Activated CD4-positive, alpha-beta memory T cell treated with anti-CD3 and anti-CD28 coated beads, Interleukin-2, amount 10 ng/mL, durations not matched to agents 7 days and 5 days (primary cell): ENCODE results near the gene APLN. TPM values are rescaled to one million over a fixed set of nuclear protein-coding genes. Genes with fewer than 3 reads are reported as not detected.
A peak's percentile ranks its signal among the peaks of the same experiment; 100 is the strongest.

Source experiments
- CTCF ChIA-PET: fragments of 350-600 bp; sonication (Branson Sonifier 250); formaldehyde crosslinking; loops from one replicate; lab custom pipeline; 2021; ENCODE audit warnings: antibody characterized with exemption, inconsistent platforms; lab: Charles Lee
- POLR2A ChIA-PET: fragments of 350-600 bp; sonication (Branson Sonifier 250); formaldehyde crosslinking; loops from one replicate; lab custom pipeline; 2021; ENCODE audit warnings: antibody characterized with exemption; lab: Charles Lee
- DNase-seq: peaks from one replicate; pipeline ENCODE4 v3.0.0-alpha.2; 2020
- H3K27ac Mint-ChIP-seq: one replicate; pipeline ENCODE4 v1.8.0; 2021; ENCODE audit warnings: mild to moderate bottlenecking, mixed read lengths
- H3K27me3 Mint-ChIP-seq: one replicate; pipeline ENCODE4 v1.8.0; 2021; ENCODE audit warnings: mixed read lengths
- H3K36me3 Mint-ChIP-seq: one replicate; pipeline ENCODE4 v1.8.0; 2021; ENCODE audit warnings: low read depth, mixed read lengths
- H3K4me1 Mint-ChIP-seq: one replicate; pipeline ENCODE4 v1.8.0; 2021; ENCODE audit warnings: mixed read lengths
- H3K4me3 Mint-ChIP-seq: one replicate; pipeline ENCODE4 v1.8.0; 2021; ENCODE audit warnings: mild to moderate bottlenecking, mixed read lengths
- H3K9me3 Mint-ChIP-seq: one replicate; pipeline ENCODE4 v1.8.0; 2021; ENCODE audit warnings: mixed read lengths
- total RNA-seq, 2 experiments: library from RNA; stranded (reverse); gene quantifications; one replicate each; pipeline ENCODE4 v1.2.3, GENCODE V29; 2021

The APLN gene
- total RNA-seq, 2 experiments from 2014 or later: 0.15 TPM

GRCh38 chrX:129653971-129654651 is 645 bp downstream of the APLN start:
- H3K9me3 Mint-ChIP-seq: no peaks in the 10 kb centered on the region
- H3K27me3 Mint-ChIP-seq: peaks cover 24% of the 10 kb centered on the region
- H3K4me1 Mint-ChIP-seq: peaks cover 11% of the 10 kb centered on the region
- no peaks in the 10 kb centered on the region for H3K36me3 Mint-ChIP-seq
- H3K4me3 Mint-ChIP-seq: peak overlapping the region; percentile 52
- no peak overlapping the region for H3K27ac Mint-ChIP-seq
- ChIA-PET POLR2A (interaction anchor here (1.3 kb wide), 1 partner anchor 127 kb away, joined by 5 read pairs; no protein-coding TSS in a partner anchor), CTCF (interaction anchor here (1.6 to 2.4 kb wide), 4 partner anchors 72 to 169 kb away, joined by 5 to 7 read pairs (median 6); no protein-coding TSS in a partner anchor)
- no peak for DNase-seq

GRCh38 chrX:129653181-129653970 is 1.4 kb downstream of the APLN start:
- no peak overlapping the region for H3K27ac Mint-ChIP-seq
- no peak for DNase-seq
- H3K9me3 Mint-ChIP-seq: no peaks in the 10 kb centered on the region
- peaks cover 24% of the 10 kb centered on the region for H3K27me3 Mint-ChIP-seq
- no peaks in the 10 kb centered on the region for H3K36me3 Mint-ChIP-seq
- peak overlapping the region; percentile 44 for H3K4me3 Mint-ChIP-seq
- ChIA-PET CTCF (no interaction called here), POLR2A (interaction anchor here (1.3 kb wide), 1 partner anchor 128 kb away, joined by 5 read pairs; no protein-coding TSS in a partner anchor)
- peaks cover 11% of the 10 kb centered on the region for H3K4me1 Mint-ChIP-seq

- Mint-ChIP-seq H3K27ac (no peak overlapping the region), H3K27me3 (peaks cover 25% of the 10 kb centered on the region), H3K4me1 (peaks cover 11% of the 10 kb centered on the region), H3K36me3 (no peaks in the 10 kb centered on the region), H3K9me3 (no peaks in the 10 kb centered on the region), H3K4me3 (no peak overlapping the region)
- CTCF ChIA-PET: no interaction called here
- POLR2A ChIA-PET: no interaction called here
- DNase-seq: no peak
These were observed 2.1 kb downstream of the APLN start for GRCh38 chrX:129652565-129653169.

- no peaks in the 10 kb centered on the region for H3K9me3 Mint-ChIP-seq
- peaks cover 25% of the 10 kb centered on the region for H3K27me3 Mint-ChIP-seq
- H3K4me1 Mint-ChIP-seq: peaks cover 11% of the 10 kb centered on the region
- POLR2A ChIA-PET: no interaction called here
- no peaks in the 10 kb centered on the region for H3K36me3 Mint-ChIP-seq
- H3K27ac Mint-ChIP-seq: no peak overlapping the region
- no peak overlapping the region for H3K4me3 Mint-ChIP-seq
- no peak for DNase-seq
- CTCF ChIA-PET: no interaction called here
These were observed 2.8 kb downstream of the APLN start for GRCh38 chrX:129651756-129652564.

GRCh38 chrX:129650821-129651510 is 3.8 kb downstream of the APLN start:
- ChIA-PET POLR2A (interaction anchor here (1.1 kb wide), 1 partner anchor 28 kb away, joined by 3 read pairs; no protein-coding TSS in a partner anchor), CTCF (interaction anchor here (1.0 kb wide), 1 partner anchor 173 kb away, joined by 3 read pairs; no protein-coding TSS in a partner anchor)
- no peak for DNase-seq
- Mint-ChIP-seq H3K4me1 (peaks cover 11% of the 10 kb centered on the region), H3K4me3 (no peak overlapping the region), H3K36me3 (no peaks in the 10 kb centered on the region), H3K27ac (no peak overlapping the region), H3K9me3 (no peaks in the 10 kb centered on the region), H3K27me3 (peaks cover 25% of the 10 kb centered on the region)

GRCh38 chrX:129650183-129650689 is 4.5 kb downstream of the APLN start:
- Mint-ChIP-seq H3K27me3 (peaks cover 17% of the 10 kb centered on the region), H3K4me1 (peaks cover 4% of the 10 kb centered on the region), H3K36me3 (no peaks in the 10 kb centered on the region), H3K27ac (no peak overlapping the region), H3K9me3 (no peaks in the 10 kb centered on the region), H3K4me3 (no peak overlapping the region)
- ChIA-PET POLR2A (interaction anchor here (1.1 kb wide), 1 partner anchor 29 kb away, joined by 3 read pairs; no protein-coding TSS in a partner anchor), CTCF (interaction anchor here (1.0 kb wide), 1 partner anchor 173 kb away, joined by 3 read pairs; no protein-coding TSS in a partner anchor)
- no peak for DNase-seq

- Mint-ChIP-seq H3K27ac (no peak overlapping the region), H3K4me1 (peaks cover 4% of the 10 kb centered on the region), H3K9me3 (no peaks in the 10 kb centered on the region), H3K4me3 (no peak overlapping the region), H3K36me3 (no peaks in the 10 kb centered on the region), H3K27me3 (peaks cover 17% of the 10 kb centered on the region)
- CTCF ChIA-PET: no interaction called here
- no peak for DNase-seq
- POLR2A ChIA-PET: interaction anchor here (1.1 kb wide), 1 partner anchor 30 kb away, joined by 3 read pairs; no protein-coding TSS in a partner anchor
These were observed 5.2 kb downstream of the APLN start for GRCh38 chrX:129649268-129650182.

GRCh38 chrX:129648514-129649267 is 6.1 kb downstream of the APLN start:
- Mint-ChIP-seq H3K9me3 (no peaks in the 10 kb centered on the region), H3K4me1 (peaks cover 4% of the 10 kb centered on the region), H3K27ac (no peak overlapping the region), H3K27me3 (peaks cover 15% of the 10 kb centered on the region), H3K36me3 (no peaks in the 10 kb centered on the region), H3K4me3 (no peak overlapping the region)
- ChIA-PET POLR2A (no interaction called here), CTCF (no interaction called here)
- DNase-seq: no peak

GRCh38 chrX:129647418-129648410 is 7.0 kb downstream of the APLN start:
- no peak for DNase-seq
- ChIA-PET CTCF (no interaction called here), POLR2A (no interaction called here)
- Mint-ChIP-seq H3K27ac (no peak overlapping the region), H3K4me1 (no peaks in the 10 kb centered on the region), H3K36me3 (no peaks in the 10 kb centered on the region), H3K4me3 (no peak overlapping the region), H3K9me3 (no peaks in the 10 kb centered on the region), H3K27me3 (peaks cover 7% of the 10 kb centered on the region)
